Subcutaneous abdominal adipose tissue (tissue), 5 donors: ENCODE results near the gene APBB1IP.

Experiments
- H3K27ac ChIP-seq: one replicate; pipeline ENCODE4 v1.7.0; 2013; ENCODE audit warnings: low read depth, mild to moderate bottlenecking, inconsistent platforms, low read length, moderate library complexity
- H3K27me3 ChIP-seq, 5 donors: one replicate each; pipeline ENCODE4 v1.7.0; 2013; ENCODE audit warnings: low read length in 5 of 5, inconsistent platforms in 1 of 5; ENCODE audit not compliant: control insufficient read depth in 5 of 5, insufficient read depth in 4 of 5
- H3K36me3 ChIP-seq, 5 donors: one replicate each; pipeline ENCODE4 v1.7.0; 2013; ENCODE audit warnings: low read length in 5 of 5; ENCODE audit not compliant: control insufficient read depth in 5 of 5, insufficient read depth in 5 of 5
- H3K4me1 ChIP-seq, 5 donors: one replicate each; pipeline ENCODE4 v1.7.0; 2013; ENCODE audit warnings: low read length in 5 of 5, mild to moderate bottlenecking in 3 of 5, moderate library complexity in 1 of 5; ENCODE audit not compliant: control insufficient read depth in 5 of 5, insufficient read depth in 5 of 5
- H3K4me3 ChIP-seq, 5 donors: one replicate each; pipeline ENCODE4 v1.7.0; 2013; ENCODE audit warnings: low read length in 5 of 5, low read depth in 1 of 5
- H3K9ac ChIP-seq, 5 donors: one replicate each; pipeline ENCODE4 v1.7.0; 2013; ENCODE audit warnings: low read length in 5 of 5, mild to moderate bottlenecking in 4 of 5, moderate library complexity in 3 of 5
- H3K9me3 ChIP-seq, 5 donors: one replicate each; pipeline ENCODE4 v1.7.0; 2013; ENCODE audit warnings: low read length in 5 of 5; ENCODE audit not compliant: control insufficient read depth in 5 of 5
- donor health status: healthy.
- donor health status: healthy.
- donor health status: healthy.
- donor health status: healthy.
- donor health status: healthy.

APBB1IP gene

GRCh38 chr10:26516540-26517101, 78.5 kb downstream of the APBB1IP start:
- H3K27ac ChIP-seq: no peak overlapping the region
- H3K9me3 ChIP-seq: peaks cover 0 to 6% (median 3%) of the 10 kb centered on the region in 5 donors
- H3K27me3 ChIP-seq: no peaks in the 10 kb centered on the region
- H3K4me1 ChIP-seq: peaks cover 0 to 10% (median 2%) of the 10 kb centered on the region in 5 donors
- H3K9ac ChIP-seq: no peak overlapping the region
- peaks cover 29 to 67% (median 53%) of the 10 kb centered on the region in 5 donors for H3K36me3 ChIP-seq
- no peak overlapping the region for H3K4me3 ChIP-seq

GRCh38 chr10:26517141-26517867, 79.2 kb downstream of the APBB1IP start:
- Histone ChIP-seq H3K4me3 (no peak overlapping the region), H3K36me3 (peaks cover 25 to 61% (median 50%) of the 10 kb centered on the region in 5 donors), H3K27ac (no peak overlapping the region), H3K4me1 (peaks cover 0 to 10% (median 2%) of the 10 kb centered on the region in 5 donors), H3K27me3 (no peaks in the 10 kb centered on the region), H3K9ac (no peak overlapping the region), H3K9me3 (peaks cover 0 to 4% (median 2%) of the 10 kb centered on the region in 5 donors)

DNA sequence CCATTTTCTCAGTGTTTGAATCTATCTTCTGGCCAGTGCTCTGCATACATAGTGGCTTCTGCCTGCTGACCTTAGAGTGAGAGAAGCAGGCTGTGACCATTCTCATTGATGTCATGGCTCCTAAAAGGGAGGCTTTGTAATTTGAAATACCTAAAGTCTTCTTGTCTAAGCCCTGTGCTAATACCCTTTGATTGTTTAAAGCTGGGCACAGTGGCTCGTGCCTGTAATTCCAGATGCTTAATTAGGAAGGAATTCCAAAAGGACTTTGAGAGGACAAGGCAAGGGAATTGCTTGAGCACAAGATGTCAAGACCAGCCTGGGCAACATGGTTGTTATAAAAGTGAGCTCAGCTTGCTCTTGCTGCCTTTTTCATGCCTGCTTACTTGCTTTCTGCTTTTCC, 81.7 kb downstream of the APBB1IP start:
- Histone ChIP-seq H3K4me1 (peaks cover 0 to 10% (median 0%) of the 10 kb centered on the region in 5 donors), H3K4me3 (no peak overlapping the region), H3K27me3 (no peaks in the 10 kb centered on the region), H3K36me3 (peaks cover 18 to 46% (median 37%) of the 10 kb centered on the region in 5 donors), H3K27ac (no peak overlapping the region), H3K9ac (no peak overlapping the region), H3K9me3 (no peaks in the 10 kb centered on the region)

GRCh38 chr10:26520575-26520974, 82.4 kb downstream of the APBB1IP start:
- Histone ChIP-seq H3K27me3 (no peaks in the 10 kb centered on the region), H3K36me3 (peaks cover 14 to 45% (median 36%) of the 10 kb centered on the region in 5 donors), H3K9ac (no peak overlapping the region), H3K4me3 (no peak overlapping the region), H3K9me3 (no peaks in the 10 kb centered on the region), H3K27ac (no peak overlapping the region), H3K4me1 (peaks cover 0 to 10% (median 0%) of the 10 kb centered on the region in 5 donors)

- Histone ChIP-seq H3K9ac (no peak overlapping the region), H3K36me3 (peaks cover 16 to 52% (median 42%) of the 10 kb centered on the region in 5 donors), H3K4me3 (no peak overlapping the region), H3K4me1 (peaks cover 0 to 4% (median 0%) of the 10 kb centered on the region in 5 donors), H3K27me3 (no peaks in the 10 kb centered on the region), H3K27ac (peak overlapping the region; percentile 65), H3K9me3 (no peaks in the 10 kb centered on the region)
These were observed 86.2 kb downstream of the APBB1IP start for GRCh38 chr10:26524161-26524896.

DNA sequence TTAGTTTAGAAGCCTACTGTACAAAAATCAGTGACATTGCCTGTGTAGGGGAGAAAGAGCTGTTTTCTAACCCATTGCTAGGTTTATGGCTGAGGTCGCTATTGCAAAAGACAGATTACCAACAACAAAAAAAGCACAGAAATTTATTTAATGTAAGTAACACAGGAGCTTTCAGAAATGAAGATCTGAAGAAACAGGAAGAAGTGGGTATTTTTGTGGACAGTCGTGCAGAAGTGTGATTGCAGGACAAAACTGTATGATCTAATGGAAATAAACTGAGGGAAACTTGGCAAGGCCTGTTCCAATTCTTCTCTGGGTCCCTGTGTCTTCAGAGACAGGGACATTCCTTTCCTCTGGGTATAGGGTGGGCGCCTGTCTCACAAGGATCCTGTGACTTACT, 87.4 kb downstream of the APBB1IP start:
- Histone ChIP-seq H3K4me1 (peaks cover 0 to 4% (median 0%) of the 10 kb centered on the region in 5 donors), H3K9me3 (no peaks in the 10 kb centered on the region), H3K4me3 (no peak overlapping the region), H3K9ac (no peak overlapping the region), H3K27ac (no peak overlapping the region), H3K27me3 (no peaks in the 10 kb centered on the region), H3K36me3 (peaks cover 11 to 49% (median 36%) of the 10 kb centered on the region in 5 donors)

- H3K36me3 ChIP-seq: peaks cover 9 to 51% (median 35%) of the 10 kb centered on the region in 5 donors
- H3K27ac ChIP-seq: no peak overlapping the region
- peaks cover 0 to 4% (median 0%) of the 10 kb centered on the region in 5 donors for H3K4me1 ChIP-seq
These were observed 88.9 kb downstream of the APBB1IP start for GRCh38 chr10:26527018-26527417.

DNA sequence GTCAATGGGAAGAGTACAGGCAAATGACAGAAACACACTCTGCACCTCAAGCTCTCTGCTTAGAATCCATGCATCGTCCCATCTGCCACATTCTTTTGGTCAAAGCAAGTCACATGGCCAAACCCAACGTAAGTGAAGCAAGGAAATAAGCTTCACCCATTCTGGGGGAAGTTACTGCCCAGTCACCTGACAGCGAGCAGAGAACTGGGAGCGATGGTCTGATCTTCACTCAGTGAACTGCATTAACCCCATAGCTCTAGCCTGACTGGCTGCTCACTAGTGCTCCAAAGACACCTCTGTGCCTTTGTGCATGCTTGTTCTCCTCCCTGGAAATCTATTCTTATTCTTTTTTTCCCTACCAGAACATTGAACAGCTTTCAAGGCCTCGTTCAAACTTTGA, 89.9 kb downstream of the APBB1IP start:
- no peak overlapping the region for H3K27ac ChIP-seq
- H3K27me3 ChIP-seq: no peaks in the 10 kb centered on the region
- H3K9ac ChIP-seq: no peak overlapping the region
- no peaks in the 10 kb centered on the region for H3K9me3 ChIP-seq
- H3K4me3 ChIP-seq: no peak overlapping the region
- H3K4me1 ChIP-seq: peaks cover 0 to 4% (median 0%) of the 10 kb centered on the region in 5 donors
- peaks cover 12 to 54% (median 34%) of the 10 kb centered on the region in 5 donors for H3K36me3 ChIP-seq

More at GRCh38 chr10:26527018-26527417, 88.9 kb downstream of the APBB1IP start:
- no peak overlapping the region for H3K9ac ChIP-seq
- no peaks in the 10 kb centered on the region for H3K9me3 ChIP-seq
- H3K27me3 ChIP-seq: no peaks in the 10 kb centered on the region
- H3K4me3 ChIP-seq: no peak overlapping the region

DNA sequence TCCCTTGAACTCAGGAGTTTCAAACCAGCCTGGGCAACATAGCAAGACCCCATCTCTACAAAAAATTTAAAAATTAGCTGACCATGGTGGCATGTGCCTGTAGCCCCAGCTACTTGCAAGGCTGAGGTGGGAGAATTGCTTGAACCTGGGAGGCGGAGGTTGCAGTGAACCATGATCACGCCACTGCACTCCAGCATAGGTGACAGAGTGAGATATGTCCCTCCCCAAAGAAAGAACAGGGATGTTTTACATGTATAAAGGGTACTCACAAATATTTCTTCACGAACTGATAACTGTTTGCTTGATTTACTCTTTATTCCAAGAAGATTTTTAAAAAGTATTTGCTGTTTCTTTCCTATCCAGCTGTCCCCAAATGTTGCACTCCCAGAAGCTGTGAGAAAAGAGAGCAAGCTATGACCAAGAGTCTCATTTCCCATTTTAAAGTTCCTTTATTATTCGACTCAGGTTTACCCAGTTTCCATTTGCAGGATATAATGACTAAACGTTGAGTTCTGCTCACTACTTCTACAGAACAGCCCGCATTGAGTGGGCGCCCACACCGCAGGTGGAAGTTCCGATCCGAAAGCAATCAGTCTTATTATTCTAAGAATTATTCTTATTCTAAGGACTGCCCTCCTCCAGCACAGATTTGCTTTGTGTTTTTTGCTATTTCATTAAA, 90.7 kb downstream of the APBB1IP start:
- Histone ChIP-seq H3K9ac (no peak overlapping the region), H3K4me3 (no peak overlapping the region), H3K4me1 (peaks cover 0 to 4% (median 0%) of the 10 kb centered on the region in 5 donors), H3K36me3 (peaks cover 12 to 55% (median 31%) of the 10 kb centered on the region in 5 donors), H3K9me3 (no peaks in the 10 kb centered on the region), H3K27ac (no peak overlapping the region), H3K27me3 (no peaks in the 10 kb centered on the region)
